ENCODE measurements around the gene ZER1.

The ZER1 gene

GRCh38 chr9:128733256-128733655, 38.5 kb downstream of the ZER1 start:
- TF ChIP-seq ZNF274 (IDR thresholded peaks at IDR 0.05; ENCODE audit: low read depth, low read length): no peak
- H3K4me3 ChIP-seq (ENCODE audit: low read length): no peak overlapping the region

GRCh38 chr9:128732576-128732975, 39.2 kb downstream of the ZER1 start:
- no peak for TF ChIP-seq ZNF274 (IDR thresholded peaks at IDR 0.05; ENCODE audit: low read depth, low read length)
- H3K4me3 ChIP-seq (ENCODE audit: low read length): no peak overlapping the region

GRCh38 chr9:128731691-128732090, 40.0 kb downstream of the ZER1 start:
- TF ChIP-seq ZNF274 (IDR thresholded peaks at IDR 0.05; ENCODE audit: low read depth, low read length): no peak
- H3K4me3 ChIP-seq (ENCODE audit: low read length): no peak overlapping the region

GRCh38 chr9:128731093-128731492, 40.6 kb downstream of the ZER1 start:
- TF ChIP-seq ZNF274 (IDR thresholded peaks at IDR 0.05; ENCODE audit: low read depth, low read length): no peak
- no peak overlapping the region for H3K4me3 ChIP-seq (ENCODE audit: low read length)

GRCh38 chr9:128729766-128730517, 41.8 kb downstream of the ZER1 start:
- TF ChIP-seq ZNF274 (IDR thresholded peaks at IDR 0.05; ENCODE audit: low read depth, low read length): no peak
- no peak overlapping the region for H3K4me3 ChIP-seq (ENCODE audit: low read length)

- no peak overlapping the region for H3K4me3 ChIP-seq (ENCODE audit: low read length)
- TF ChIP-seq ZNF274 (IDR thresholded peaks at IDR 0.05; ENCODE audit: low read depth, low read length): no peak
Measured at GRCh38 chr9:128729302-128729701, 42.4 kb downstream of the ZER1 start.

GRCh38 chr9:128728298-128728697, 43.4 kb downstream of the ZER1 start:
- TF ChIP-seq ZNF274 (IDR thresholded peaks at IDR 0.05; ENCODE audit: low read depth, low read length): no peak
- H3K4me3 ChIP-seq (ENCODE audit: low read length): no peak overlapping the region

GRCh38 chr9:128727640-128728248, 44.0 kb downstream of the ZER1 start:
- no peak overlapping the region for H3K4me3 ChIP-seq (ENCODE audit: low read length)
- TF ChIP-seq ZNF274 (IDR thresholded peaks at IDR 0.05; ENCODE audit: low read depth, low read length): no peak

- no peak for TF ChIP-seq ZNF274 (IDR thresholded peaks at IDR 0.05; ENCODE audit: low read depth, low read length)
Measured at GRCh38 chr9:128724744-128725211, 46.9 kb downstream of the ZER1 start.

GRCh38 chr9:128723866-128724743, 47.6 kb downstream of the ZER1 start, which contains the start of gene ZDHHC12:
Gene ZDHHC12 (minus strand): TSS chr9:128724127. CDS start chr9:128724093, 34 bp downstream.
- TF ChIP-seq ZNF274 (IDR thresholded peaks at IDR 0.05; ENCODE audit: low read depth, low read length): no peak
- H3K4me3 ChIP-seq (ENCODE audit: low read length): peak within 1 kb of the TSS; percentile 85

More at GRCh38 chr9:128724744-128725211, 46.9 kb downstream of the ZER1 start:
- H3K4me3 ChIP-seq (ENCODE audit: low read length): peak overlapping the region; percentile 85

GRCh38 chr9:128723352-128723865, 48.3 kb downstream of the ZER1 start:
- peak overlapping the region; percentile 84 for H3K4me3 ChIP-seq (ENCODE audit: low read length)
- no peak for TF ChIP-seq ZNF274 (IDR thresholded peaks at IDR 0.05; ENCODE audit: low read depth, low read length)

GRCh38 chr9:128722380-128723351, 49.1 kb downstream of the ZER1 start:
- H3K4me3 ChIP-seq (ENCODE audit: low read length): peak overlapping the region; percentile 84; the same call in 1 of the 2 replicates

GRCh38 chr9:128721487-128722010, 50.2 kb downstream of the ZER1 start:
- H3K4me3 ChIP-seq (ENCODE audit: low read length): no peak overlapping the region
- TF ChIP-seq ZNF274 (IDR thresholded peaks at IDR 0.05; ENCODE audit: low read depth, low read length): no peak

More at GRCh38 chr9:128722380-128723351, 49.1 kb downstream of the ZER1 start:
- TF ChIP-seq ZNF274 (IDR thresholded peaks at IDR 0.05; ENCODE audit: low read depth, low read length): no peak
